NT2/D1 (cell line): ENCODE results near the gene ADAP2.

Experiments
- YY1 ChIP-seq: IDR thresholded peaks from 2 replicates; pipeline ENCODE4 v1.6.1; 2011; ENCODE audit not compliant: insufficient read length, insufficient read depth
- ZNF274 ChIP-seq: IDR thresholded peaks from 2 replicates; pipeline ENCODE4 v1.6.1; 2011; ENCODE audit warnings: mild to moderate bottlenecking, low read depth, low read length

DNA sequence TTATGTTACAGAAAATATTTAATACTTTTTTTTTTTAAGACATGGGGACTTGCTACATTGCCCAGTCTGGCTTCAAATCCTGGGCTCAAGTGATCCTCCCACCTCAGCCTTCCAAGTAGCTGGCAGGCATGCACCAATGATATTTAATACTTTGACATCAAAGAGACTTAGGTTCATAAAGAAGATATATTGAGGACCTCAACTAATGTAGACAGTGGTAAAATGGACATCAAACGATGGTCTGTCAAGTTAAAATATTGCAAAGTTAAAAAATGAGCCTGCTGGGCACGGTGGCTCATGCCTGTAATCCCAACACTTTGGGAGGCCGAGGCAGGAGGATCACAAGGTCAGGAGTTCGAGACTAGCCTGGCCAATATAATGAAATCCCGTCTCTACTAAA is 24.4 kb upstream of the ADAP2 start:
- TF ChIP-seq YY1 (no peak), ZNF274 (no peak)
